Vagina (tissue), 2 donors: Measurements from ENCODE around the gene REXO1.
"Not testable (repeated sequence)": the region's sequence is repeated elsewhere in the genome, so short reads cannot be mapped to it uniquely, and the experiment has no call there.

Source experiments
- POLR2A ChIP-seq, 2 donors: fragments of 450-650 bp; IDR thresholded peaks; one replicate each; pipeline ENCODE4 v1.6.1; 2017; ENCODE audit warnings: antibody characterized with exemption in 2 of 2, mild to moderate bottlenecking in 2 of 2, moderate library complexity in 2 of 2
- POLR2AphosphoS5 ChIP-seq, 2 donors: sonication (generic); formaldehyde crosslinking; IDR thresholded peaks; one replicate each; pipeline ENCODE4 v1.9.0; 2017; ENCODE audit warnings: antibody characterized with exemption in 2 of 2, mild to moderate bottlenecking in 2 of 2, low read depth in 1 of 2; ENCODE audit not compliant: insufficient read depth in 1 of 2
- TF ChIP-seq, protein P1 (sequence below), 3 experiments: fragments of 450-650 bp in 2 of 3; fragments of 200-600 bp in 1 of 3; sonication (generic) in 1 of 3; IDR thresholded peaks; one replicate each; pipeline ENCODE4 v1.5.1; 2017 to 2019; ENCODE audit warnings: antibody characterized with exemption in 3 of 3, mild to moderate bottlenecking in 2 of 3, moderate library complexity in 2 of 3

GRCh38 chr19:1885398-1886119, 37.3 kb upstream of the REXO1 start, which contains the start of gene ABHD17A:
- TF ChIP-seq, protein P1, sequence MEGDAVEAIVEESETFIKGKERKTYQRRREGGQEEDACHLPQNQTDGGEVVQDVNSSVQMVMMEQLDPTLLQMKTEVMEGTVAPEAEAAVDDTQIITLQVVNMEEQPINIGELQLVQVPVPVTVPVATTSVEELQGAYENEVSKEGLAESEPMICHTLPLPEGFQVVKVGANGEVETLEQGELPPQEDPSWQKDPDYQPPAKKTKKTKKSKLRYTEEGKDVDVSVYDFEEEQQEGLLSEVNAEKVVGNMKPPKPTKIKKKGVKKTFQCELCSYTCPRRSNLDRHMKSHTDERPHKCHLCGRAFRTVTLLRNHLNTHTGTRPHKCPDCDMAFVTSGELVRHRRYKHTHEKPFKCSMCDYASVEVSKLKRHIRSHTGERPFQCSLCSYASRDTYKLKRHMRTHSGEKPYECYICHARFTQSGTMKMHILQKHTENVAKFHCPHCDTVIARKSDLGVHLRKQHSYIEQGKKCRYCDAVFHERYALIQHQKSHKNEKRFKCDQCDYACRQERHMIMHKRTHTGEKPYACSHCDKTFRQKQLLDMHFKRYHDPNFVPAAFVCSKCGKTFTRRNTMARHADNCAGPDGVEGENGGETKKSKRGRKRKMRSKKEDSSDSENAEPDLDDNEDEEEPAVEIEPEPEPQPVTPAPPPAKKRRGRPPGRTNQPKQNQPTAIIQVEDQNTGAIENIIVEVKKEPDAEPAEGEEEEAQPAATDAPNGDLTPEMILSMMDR (IDR thresholded peaks at IDR 0.05) = not testable (repeated sequence)
- TF ChIP-seq POLR2AphosphoS5 (IDR thresholded peaks at IDR 0.05; ENCODE audit: insufficient read depth in 1 of 2, low read depth in 1 of 2) (peak; percentile 80 to 82), POLR2A (IDR thresholded peaks at IDR 0.05) (peak in 1 of 2 donors; percentile 72)
